Neuronal stem cell (in vitro differentiated cells): ENCODE measurements around the gene FFAR1.
A peak's percentile ranks its signal among the peaks of the same experiment; 100 is the strongest.

Experiments used
- DNase-seq: peaks from one replicate; pipeline ENCODE4 v3.0.0-alpha.2; 2013; ENCODE audit warnings: low spot score
- H2AFZ ChIP-seq: one replicate; pipeline ENCODE4 v1.6.1; 2013; ENCODE audit warnings: mild to moderate bottlenecking, low read length, inconsistent platforms
- H2AK5ac ChIP-seq: 2 replicates; pipeline ENCODE4 v1.6.1; 2013; ENCODE audit warnings: low read depth, mild to moderate bottlenecking, inconsistent platforms, low read length, moderate library complexity, mixed read lengths
- H2BK120ac ChIP-seq: 2 replicates; pipeline ENCODE4 v1.6.1; 2013; ENCODE audit warnings: low read depth, mild to moderate bottlenecking, inconsistent platforms, low read length, moderate library complexity, mixed read lengths
- H2BK12ac ChIP-seq: one replicate; pipeline ENCODE4 v1.6.1; 2013; ENCODE audit warnings: low read length, inconsistent platforms
- H2BK15ac ChIP-seq: 2 replicates; pipeline ENCODE4 v1.6.1; 2013; ENCODE audit warnings: mild to moderate bottlenecking, low read length, inconsistent platforms, mixed read lengths
- H2BK5ac ChIP-seq: one replicate; pipeline ENCODE4 v1.6.1; 2013; ENCODE audit warnings: inconsistent platforms, mild to moderate bottlenecking, low read length, moderate library complexity
- H3K14ac ChIP-seq: one replicate; pipeline ENCODE4 v1.6.1; 2013; ENCODE audit warnings: low read length, inconsistent platforms
- H3K18ac ChIP-seq: 2 replicates; pipeline ENCODE4 v1.6.1; 2013; ENCODE audit warnings: low read length, inconsistent platforms
- H3K23ac ChIP-seq: 2 replicates; pipeline ENCODE4 v1.6.1; 2013; ENCODE audit warnings: low read depth, mild to moderate bottlenecking, mixed read lengths, low read length, inconsistent platforms; ENCODE audit not compliant: poor library complexity
- H3K27ac ChIP-seq: replicated peaks from 3 replicates; pipeline ENCODE4 v1.5.1; 2013; ENCODE audit warnings: low read length, inconsistent platforms
- H3K27me3 ChIP-seq, 3 experiments: 2 replicates each; pipeline ENCODE4 v1.6.1; 2013; ENCODE audit warnings: low read length in 3 of 3, mild to moderate bottlenecking in 2 of 3, inconsistent platforms in 1 of 3, low read depth in 1 of 3, mixed read lengths in 1 of 3, moderate library complexity in 1 of 3; ENCODE audit not compliant: control insufficient read depth in 3 of 3, insufficient read depth in 3 of 3
- H3K36me3 ChIP-seq, 2 donors: replicated peaks in 1 of 2; 2 replicates each; pipeline ENCODE4 v1.6.1; 2013; ENCODE audit warnings: low read length in 2 of 2; ENCODE audit not compliant: control insufficient read depth in 2 of 2, insufficient read depth in 2 of 2
- H3K4ac ChIP-seq: 2 replicates; pipeline ENCODE4 v1.6.1; 2013; ENCODE audit warnings: inconsistent platforms, mild to moderate bottlenecking, low read length, moderate library complexity
- H3K4me1 ChIP-seq, 2 donors: 1 replicate in 1 of 2; 2 replicates in 1 of 2; pipeline ENCODE4 v1.6.1; 2013; ENCODE audit warnings: low read length in 2 of 2, low read depth in 1 of 2; ENCODE audit not compliant: control insufficient read depth in 2 of 2, insufficient read depth in 1 of 2
- H3K4me2 ChIP-seq: one replicate; pipeline ENCODE4 v1.6.1; 2013; ENCODE audit warnings: mild to moderate bottlenecking, low read length, inconsistent platforms; ENCODE audit not compliant: insufficient read depth, poor library complexity, severe bottlenecking
- H3K4me3 ChIP-seq, 2 donors: 2 replicates each; pipeline ENCODE4 v1.5.1; 2013; ENCODE audit warnings: low read length in 2 of 2, mild to moderate bottlenecking in 2 of 2, inconsistent platforms in 1 of 2, moderate library complexity in 1 of 2
- H3K79me1 ChIP-seq: one replicate; pipeline ENCODE4 v1.6.1; 2013; ENCODE audit warnings: low read depth, mild to moderate bottlenecking, inconsistent platforms, low read length, moderate library complexity
- H3K9ac ChIP-seq: one replicate; pipeline ENCODE4 v1.6.1; 2013; ENCODE audit warnings: mild to moderate bottlenecking, low read depth, low read length, inconsistent platforms; ENCODE audit not compliant: poor library complexity
- H3K9me3 ChIP-seq, 2 donors: replicated peaks in 1 of 2; 2 replicates each; pipeline versions ENCODE3 to v1.6.1; 2013; ENCODE audit warnings: low read length in 2 of 2, mild to moderate bottlenecking in 2 of 2, inconsistent platforms in 1 of 2, low read depth in 1 of 2, mixed read lengths in 1 of 2, moderate library complexity in 1 of 2; ENCODE audit not compliant: control insufficient read depth in 2 of 2, insufficient read depth in 1 of 2
- H4K8ac ChIP-seq: one replicate; pipeline ENCODE4 v1.6.1; 2013; ENCODE audit warnings: low read depth, mild to moderate bottlenecking, inconsistent platforms, low read length, moderate library complexity
- H4K91ac ChIP-seq: one replicate; pipeline ENCODE4 v1.6.1; 2013; ENCODE audit warnings: low read length, low read depth, mild to moderate bottlenecking, inconsistent platforms; ENCODE audit not compliant: poor library complexity
- WGBS, 2 donors: extraction: QIAGEN DNeasy Blood & Tissue Kit; methylation state at CpG; one replicate each; pipeline ENCODE4 v1.1.7; 2013; ENCODE audit warnings: missing lambda C conversion rate in 2 of 2, mixed read lengths in 1 of 2; ENCODE audit not compliant: insufficient read length in 2 of 2, insufficient replicate concordance in 1 of 2; ENCODE audit errors: extremely low coverage in 2 of 2; 5-methylcytosine and 5-hydroxymethylcytosine counted together

The FFAR1 gene

DNA sequence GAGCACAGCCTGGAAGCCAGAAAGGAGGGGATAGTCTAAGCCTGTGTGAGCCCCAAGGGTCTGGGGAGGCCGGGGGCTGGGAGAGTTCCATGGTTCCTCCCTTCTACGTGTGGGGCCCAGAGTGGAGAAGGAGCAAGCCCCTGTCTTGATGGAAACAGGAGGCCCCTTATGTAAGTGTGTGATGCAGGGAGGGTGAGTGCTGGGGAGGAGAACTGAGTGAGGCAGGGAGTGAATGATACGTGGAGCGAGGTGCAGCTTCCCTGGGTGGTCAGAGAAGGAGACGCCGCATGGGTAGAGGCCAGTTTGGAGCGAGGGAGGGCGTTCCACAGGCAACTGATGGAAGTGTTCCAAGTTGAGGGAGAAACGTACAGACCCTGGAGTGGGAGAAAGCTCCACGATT lies 39.8 kb upstream of the FFAR1 start:
- Histone ChIP-seq H3K18ac (no peak overlapping the region), H2AFZ (no peak overlapping the region), H4K8ac (no peak overlapping the region), H3K23ac (no peak overlapping the region), H2BK12ac (no peak overlapping the region), H2BK120ac (no peak overlapping the region), H3K4ac (no peak overlapping the region), H3K36me3 (no peaks in the 10 kb centered on the region), H3K27ac (no peak overlapping the region), H3K27me3 (peaks cover 0 to 13% (median 0%) of the 10 kb centered on the region in 3 experiments), H3K4me1 (peaks cover 4% of the 10 kb centered on the region in 2 donors), H2BK15ac (no peak overlapping the region), H3K4me3 (no peak overlapping the region), H2AK5ac (peak overlapping the region; percentile 44), H3K9ac (peak overlapping the region; percentile 7), H3K4me2 (no peak overlapping the region), H4K91ac (no peak overlapping the region), H3K14ac (no peak overlapping the region), H2BK5ac (no peak overlapping the region), H3K9me3 (peaks cover 0 to 2% of the 10 kb centered on the region in 2 donors), H3K79me1 (no peaks in the 10 kb centered on the region)
- DNase-seq = no peak
- WGBS, 2 donors = no CpG with 5 or more reads among the region's 10 CpGs

DNA sequence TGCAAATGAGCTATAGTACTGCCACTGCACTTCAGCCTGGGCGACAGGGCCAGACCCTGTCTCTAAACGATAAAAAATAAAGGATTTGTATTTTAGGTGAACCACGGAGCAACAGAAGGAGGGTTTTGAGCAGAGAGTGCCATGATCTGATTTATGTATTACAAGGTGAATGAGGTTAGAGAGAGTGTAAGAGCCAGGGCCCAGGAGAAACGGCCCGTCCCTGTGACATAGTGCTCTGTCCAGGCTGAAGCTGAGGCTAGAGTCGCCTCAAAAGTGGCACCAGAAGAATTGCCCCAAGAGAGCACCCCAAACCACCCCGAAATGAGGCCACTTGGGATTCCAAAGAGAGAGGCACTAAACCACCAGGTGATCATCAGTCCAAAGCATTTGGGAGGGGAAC lies 38.8 kb upstream of the FFAR1 start:
- no peak overlapping the region for H4K8ac ChIP-seq
- H2BK12ac ChIP-seq = no peak overlapping the region
- no CpG with 5 or more reads among the region's 7 CpGs for WGBS, 2 donors
- H3K9me3 ChIP-seq = peaks cover 0 to 2% of the 10 kb centered on the region in 2 donors
- H3K14ac ChIP-seq = no peak overlapping the region
- H2BK5ac ChIP-seq = no peak overlapping the region
- peaks cover 0 to 13% (median 0%) of the 10 kb centered on the region in 3 experiments for H3K27me3 ChIP-seq
- H3K18ac ChIP-seq = no peak overlapping the region
- H3K4me2 ChIP-seq = no peak overlapping the region
- H2AFZ ChIP-seq = no peak overlapping the region
- H2AK5ac ChIP-seq = no peak overlapping the region
- H2BK120ac ChIP-seq = no peak overlapping the region
- no peaks in the 10 kb centered on the region for H3K36me3 ChIP-seq
- no peak overlapping the region for H3K4me3 ChIP-seq
- no peak overlapping the region for H3K23ac ChIP-seq
- H2BK15ac ChIP-seq = no peak overlapping the region
- no peaks in the 10 kb centered on the region for H3K79me1 ChIP-seq
- DNase-seq = no peak
- no peak overlapping the region for H3K9ac ChIP-seq
- no peak overlapping the region for H4K91ac ChIP-seq
- H3K4ac ChIP-seq = no peak overlapping the region
- H3K27ac ChIP-seq = no peak overlapping the region
- H3K4me1 ChIP-seq = peaks cover 4% of the 10 kb centered on the region in 2 donors

DNA sequence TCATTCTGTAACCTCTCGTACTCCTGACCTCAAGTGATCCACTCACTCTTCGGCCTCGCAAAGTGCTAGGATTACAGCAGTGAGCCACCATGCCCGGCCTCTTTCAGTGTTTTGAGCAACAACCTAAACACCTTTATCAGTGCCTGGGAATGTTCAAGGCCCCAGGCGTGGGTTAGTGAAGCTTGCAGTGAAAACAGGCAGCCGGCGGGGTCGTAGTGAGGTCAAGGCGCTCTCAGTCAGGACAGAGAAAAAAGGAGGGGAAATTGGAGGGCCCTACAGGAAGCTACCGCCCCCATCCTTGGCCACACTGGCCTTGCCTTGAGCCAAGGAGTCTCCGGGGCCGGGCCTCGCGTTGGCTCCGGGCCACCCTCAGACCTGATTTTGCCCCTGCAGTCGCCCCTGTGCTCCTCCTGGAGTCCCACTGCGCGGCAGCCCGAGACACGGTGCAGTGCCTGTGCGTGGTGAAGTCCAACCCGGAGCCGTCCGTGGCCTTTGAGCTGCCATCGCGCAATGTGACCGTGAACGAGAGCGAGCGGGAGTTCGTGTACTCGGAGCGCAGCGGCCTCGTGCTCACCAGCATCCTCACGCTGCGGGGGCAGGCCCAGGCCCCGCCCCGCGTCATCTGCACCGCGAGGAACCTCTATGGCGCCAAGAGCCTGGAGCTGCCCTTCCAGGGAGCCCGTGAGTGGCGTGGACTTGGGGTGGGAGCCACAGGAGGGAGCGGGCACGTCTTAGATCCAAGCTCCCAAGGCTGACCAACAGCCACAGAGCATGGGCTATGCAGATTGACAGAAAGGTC lies 38.0 kb upstream of the FFAR1 start:
- Histone ChIP-seq H2AFZ (peak overlapping the region; percentile 18), H3K14ac (peak overlapping the region; percentile 31), H3K36me3 (no peaks in the 10 kb centered on the region), H2BK120ac (no peak overlapping the region), H4K8ac (no peak overlapping the region), H3K4me2 (peak overlapping the region; percentile 11), H3K9me3 (peaks cover 0 to 2% of the 10 kb centered on the region in 2 donors), H2BK15ac (peak overlapping the region; percentile 26), H3K18ac (peak overlapping the region; percentile 85), H3K4me3 (no peak overlapping the region), H2BK5ac (no peak overlapping the region), H3K23ac (peak overlapping the region; percentile 85), H3K27me3 (peaks cover 0 to 13% (median 0%) of the 10 kb centered on the region in 3 experiments), H3K4ac (no peak overlapping the region), H2BK12ac (peak overlapping the region; percentile 41), H2AK5ac (peak overlapping the region; percentile 88), H3K79me1 (no peaks in the 10 kb centered on the region), H3K4me1 (peaks cover 4% of the 10 kb centered on the region in 2 donors), H3K9ac (no peak overlapping the region), H3K27ac (no peak overlapping the region), H4K91ac (no peak overlapping the region)
- no CpG with 5 or more reads among the region's 47 CpGs for WGBS, 2 donors
- DNase-seq = no peak

DNA sequence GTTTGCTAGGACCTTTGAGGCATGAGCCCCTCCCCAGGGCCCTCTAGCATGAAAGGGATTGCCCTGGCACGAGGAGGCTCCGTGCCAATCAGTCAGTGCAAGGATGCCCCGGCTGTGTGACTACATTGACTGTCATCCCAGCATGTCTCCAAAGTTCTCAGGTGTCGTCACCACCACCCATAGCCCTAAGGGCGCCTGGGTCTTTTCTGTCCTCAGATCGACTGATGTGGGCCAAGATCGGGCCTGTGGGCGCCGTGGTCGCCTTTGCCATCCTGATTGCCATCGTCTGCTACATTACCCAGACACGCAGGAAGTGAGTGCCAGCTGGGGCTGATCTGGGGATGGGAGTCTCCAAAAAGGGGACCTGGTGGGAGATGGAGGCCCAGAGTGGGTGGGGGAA lies 37.4 kb upstream of the FFAR1 start:
- H3K4me1 ChIP-seq = peaks cover 4% of the 10 kb centered on the region in 2 donors

More for the DNA sequence above, 37.4 kb upstream of the FFAR1 start:
- H3K36me3 ChIP-seq = no peaks in the 10 kb centered on the region
- no peak overlapping the region for H3K4me3 ChIP-seq
- no peak overlapping the region for H3K23ac ChIP-seq
- no peak overlapping the region for H3K18ac ChIP-seq
- no peak overlapping the region for H2AFZ ChIP-seq
- no peak for DNase-seq
- H2BK15ac ChIP-seq = no peak overlapping the region
- no peak overlapping the region for H4K8ac ChIP-seq
- H2BK12ac ChIP-seq = no peak overlapping the region
- no peaks in the 10 kb centered on the region for H3K79me1 ChIP-seq
- no peak overlapping the region for H2BK5ac ChIP-seq
- no peak overlapping the region for H3K4me2 ChIP-seq
- no CpG with 5 or more reads among the region's 12 CpGs for WGBS, 2 donors
- peak overlapping the region; percentile 88 for H2AK5ac ChIP-seq
- no peak overlapping the region for H3K4ac ChIP-seq
- H3K9ac ChIP-seq = no peak overlapping the region
- H3K14ac ChIP-seq = no peak overlapping the region
- no peak overlapping the region for H2BK120ac ChIP-seq
- no peak overlapping the region for H4K91ac ChIP-seq
- H3K27ac ChIP-seq = no peak overlapping the region
- H3K27me3 ChIP-seq = peaks cover 0 to 13% (median 0%) of the 10 kb centered on the region in 3 experiments
- H3K9me3 ChIP-seq = peaks cover 0 to 1% of the 10 kb centered on the region in 2 donors
